Esophagus muscularis mucosa (tissue), 4 donors: Measurements from ENCODE around the gene CTIF.

Source experiments
- EP300 ChIP-seq: sonication (generic); formaldehyde crosslinking; IDR thresholded peaks from one replicate; pipeline ENCODE4 v1.6.1; 2017; ENCODE audit warnings: antibody characterized with exemption
- POLR2A ChIP-seq: fragments of 450-650 bp; IDR thresholded peaks from one replicate; pipeline ENCODE4 v1.6.1; 2017; ENCODE audit warnings: antibody characterized with exemption, moderate library complexity, mild to moderate bottlenecking, low read depth
- POLR2AphosphoS5 ChIP-seq, 2 donors: sonication (generic); formaldehyde crosslinking; IDR thresholded peaks; one replicate each; pipeline ENCODE4 v1.6.1; 2017; ENCODE audit warnings: antibody characterized with exemption in 2 of 2
- TF ChIP-seq, protein P1 (sequence below), 3 experiments: fragments of 200-600 bp in 2 of 3; fragments of 450-650 bp in 1 of 3; sonication (generic) in 2 of 3; IDR thresholded peaks; one replicate each; pipeline ENCODE4 v1.5.1; 2017 to 2019; ENCODE audit warnings: antibody characterized with exemption in 3 of 3, mild to moderate bottlenecking in 2 of 3, moderate library complexity in 1 of 3

- TF ChIP-seq, protein P1, sequence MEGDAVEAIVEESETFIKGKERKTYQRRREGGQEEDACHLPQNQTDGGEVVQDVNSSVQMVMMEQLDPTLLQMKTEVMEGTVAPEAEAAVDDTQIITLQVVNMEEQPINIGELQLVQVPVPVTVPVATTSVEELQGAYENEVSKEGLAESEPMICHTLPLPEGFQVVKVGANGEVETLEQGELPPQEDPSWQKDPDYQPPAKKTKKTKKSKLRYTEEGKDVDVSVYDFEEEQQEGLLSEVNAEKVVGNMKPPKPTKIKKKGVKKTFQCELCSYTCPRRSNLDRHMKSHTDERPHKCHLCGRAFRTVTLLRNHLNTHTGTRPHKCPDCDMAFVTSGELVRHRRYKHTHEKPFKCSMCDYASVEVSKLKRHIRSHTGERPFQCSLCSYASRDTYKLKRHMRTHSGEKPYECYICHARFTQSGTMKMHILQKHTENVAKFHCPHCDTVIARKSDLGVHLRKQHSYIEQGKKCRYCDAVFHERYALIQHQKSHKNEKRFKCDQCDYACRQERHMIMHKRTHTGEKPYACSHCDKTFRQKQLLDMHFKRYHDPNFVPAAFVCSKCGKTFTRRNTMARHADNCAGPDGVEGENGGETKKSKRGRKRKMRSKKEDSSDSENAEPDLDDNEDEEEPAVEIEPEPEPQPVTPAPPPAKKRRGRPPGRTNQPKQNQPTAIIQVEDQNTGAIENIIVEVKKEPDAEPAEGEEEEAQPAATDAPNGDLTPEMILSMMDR (IDR thresholded peaks at IDR 0.05): no peak
- TF ChIP-seq POLR2A: no peak
- no peak for TF ChIP-seq EP300
- no peak for TF ChIP-seq POLR2AphosphoS5 (IDR thresholded peaks at IDR 0.05)
Measured at GRCh38 chr18:48800466-48800865, 261.6 kb downstream of the CTIF start.
